ENCODE data around the gene INTS3. TPM values are rescaled to one million over a fixed set of nuclear protein-coding genes. Genes with fewer than 3 reads are reported as not detected.

The INTS3 gene
- polyA plus RNA-seq, 1 donor from 2014 or later: 29.9 TPM

- Histone ChIP-seq H3K36me3 (ENCODE audit: insufficient read depth, low read length) (peaks cover 7% of the 10 kb centered on the region), H3K4me2 (ENCODE audit: low read length) (no peak overlapping the region), H3K9me3 (ENCODE audit: low read length) (no peaks in the 10 kb centered on the region), H3K9me2 (ENCODE audit: insufficient read depth, low read length) (no peaks in the 10 kb centered on the region), H3K9ac (ENCODE audit: low read length) (no peak overlapping the region), H2AFZ (ENCODE audit: low read depth, low read length) (no peak overlapping the region), H3F3A (ENCODE audit: insufficient read depth, low read length, poor library complexity, severe bottlenecking) (no peaks in the 10 kb centered on the region), H3K27me3 (ENCODE audit: insufficient read depth, low read depth, low read length) (no peaks in the 10 kb centered on the region), H3K4me3 (ENCODE audit: low read length) (no peak overlapping the region), H3K79me2 (replicated peaks; ENCODE audit: insufficient read depth, low read length) (no peaks in the 10 kb centered on the region), H4K20me1 (ENCODE audit: insufficient read depth) (no peaks in the 10 kb centered on the region), H3K27ac (ENCODE audit: low read length) (no peak overlapping the region)
- TF ChIP-seq TAF1 (IDR thresholded peaks at IDR 0.05; ENCODE audit: low read depth) (no peak), SMC3 (conservative IDR thresholded peaks at IDR 0.05; ENCODE audit: poor library complexity) (no peak), EP300 (conservative IDR thresholded peaks at IDR 0.05; ENCODE audit: poor library complexity, severe bottlenecking) (no peak), REST (IDR thresholded peaks at IDR 0.05; ENCODE audit: borderline replicate concordance) (no peak), EZH2 (IDR thresholded peaks at IDR 0.05; ENCODE audit: borderline replicate concordance, insufficient read depth, low read length, poor library complexity, severe bottlenecking) (no peak), POLR2AphosphoS5 (IDR thresholded peaks at IDR 0.05) (no peak), RAD21 (conservative IDR thresholded peaks at IDR 0.05) (no peak), CTCF (IDR thresholded peaks at IDR 0.05; ENCODE audit: poor library complexity, severe bottlenecking) (no peak), MXI1 (conservative IDR thresholded peaks at IDR 0.05; ENCODE audit: poor library complexity, severe bottlenecking) (no peak)
Observed at GRCh38 chr1:153754266-153754665, 26.4 kb downstream of the INTS3 start.

- TF ChIP-seq EZH2 (IDR thresholded peaks at IDR 0.05; ENCODE audit: borderline replicate concordance, insufficient read depth, low read length, poor library complexity, severe bottlenecking) (no peak), SMC3 (conservative IDR thresholded peaks at IDR 0.05; ENCODE audit: poor library complexity) (no peak), RAD21 (conservative IDR thresholded peaks at IDR 0.05) (no peak), POLR2AphosphoS5 (IDR thresholded peaks at IDR 0.05) (no peak), TAF1 (IDR thresholded peaks at IDR 0.05; ENCODE audit: low read depth) (no peak), EP300 (conservative IDR thresholded peaks at IDR 0.05; ENCODE audit: poor library complexity, severe bottlenecking) (no peak), REST (IDR thresholded peaks at IDR 0.05; ENCODE audit: borderline replicate concordance) (no peak)
- Histone ChIP-seq H3K36me3 (ENCODE audit: insufficient read depth, low read length) (no peaks in the 10 kb centered on the region), H2AFZ (ENCODE audit: low read depth, low read length) (no peak overlapping the region)
Observed at GRCh38 chr1:153760440-153760839, 32.6 kb downstream of the INTS3 start.

More at GRCh38 chr1:153760440-153760839, 32.6 kb downstream of the INTS3 start:
- Histone ChIP-seq H3K27me3 (ENCODE audit: insufficient read depth, low read depth, low read length) (no peaks in the 10 kb centered on the region), H4K20me1 (ENCODE audit: insufficient read depth) (no peaks in the 10 kb centered on the region), H3K9me2 (ENCODE audit: insufficient read depth, low read length) (no peaks in the 10 kb centered on the region), H3K4me2 (ENCODE audit: low read length) (no peak overlapping the region), H3K27ac (ENCODE audit: low read length) (no peak overlapping the region), H3K79me2 (replicated peaks; ENCODE audit: insufficient read depth, low read length) (no peaks in the 10 kb centered on the region), H3K9ac (ENCODE audit: low read length) (no peak overlapping the region), H3K9me3 (ENCODE audit: low read length) (no peaks in the 10 kb centered on the region), H3K4me3 (ENCODE audit: low read length) (no peak overlapping the region), H3F3A (ENCODE audit: insufficient read depth, low read length, poor library complexity, severe bottlenecking) (no peaks in the 10 kb centered on the region)
